Skeletal muscle tissue (tissue), 4 donors: ENCODE results near the gene MT3. TPM values are rescaled to one million over a fixed set of nuclear protein-coding genes. Genes with fewer than 3 reads are reported as not detected.

ENCODE experiments used
- H3K27ac ChIP-seq: one replicate; pipeline ENCODE4 v1.7.0; 2013; ENCODE audit warnings: mild to moderate bottlenecking, low read depth, low read length, inconsistent platforms
- H3K27me3 ChIP-seq, 3 donors: one replicate each; pipeline ENCODE4 v1.7.0; 2013; ENCODE audit warnings: low read length in 3 of 3; ENCODE audit not compliant: control insufficient read depth in 3 of 3, insufficient read depth in 3 of 3
- H3K36me3 ChIP-seq, 3 donors: one replicate each; pipeline ENCODE4 v1.7.0; 2013; ENCODE audit warnings: low read length in 3 of 3; ENCODE audit not compliant: control insufficient read depth in 3 of 3, insufficient read depth in 3 of 3
- H3K4me1 ChIP-seq, 3 donors: one replicate each; pipeline ENCODE4 v1.7.0; 2013; ENCODE audit warnings: low read length in 3 of 3, mild to moderate bottlenecking in 3 of 3; ENCODE audit not compliant: control insufficient read depth in 3 of 3, insufficient read depth in 3 of 3
- H3K4me3 ChIP-seq, 3 donors: one replicate each; pipeline ENCODE4 v1.7.0; 2013; ENCODE audit warnings: low read length in 3 of 3
- H3K9ac ChIP-seq, 3 donors: one replicate each; pipeline ENCODE4 v1.7.0; 2013; ENCODE audit warnings: low read length in 3 of 3, mild to moderate bottlenecking in 3 of 3, moderate library complexity in 2 of 3, low read depth in 1 of 3
- H3K9me3 ChIP-seq, 3 donors: one replicate each; pipeline ENCODE4 v1.7.0; 2013; ENCODE audit warnings: low read length in 3 of 3; ENCODE audit not compliant: control insufficient read depth in 3 of 3
- total RNA-seq: library from RNA; depleted of rRNA; stranded (reverse); fragments of >200 nt; gene quantifications from one replicate; pipeline ENCODE4 v1.2.3, GENCODE V29; 2014
- donor health status: Osteomylitis.

MT3 gene
- total RNA-seq, 1 donor from 2014 or later: 1.0 TPM

DNA sequence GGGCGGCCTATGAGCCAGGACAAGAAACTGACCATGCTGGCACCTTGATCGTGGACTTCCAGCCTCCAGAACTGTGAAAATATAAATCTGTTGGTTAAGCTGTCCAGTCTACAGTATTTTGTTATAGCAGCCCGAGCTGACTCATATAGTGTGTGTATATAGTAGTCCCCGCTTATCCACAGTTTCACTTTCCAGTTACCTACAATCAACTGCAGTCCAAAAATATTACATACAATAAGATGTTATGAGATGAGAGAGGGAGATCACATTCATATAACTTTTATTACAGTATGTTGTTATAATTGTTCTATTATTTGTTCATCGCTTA lies 4.9 kb downstream of the MT3 start:
- H3K9ac ChIP-seq: no peak overlapping the region
- H3K4me3 ChIP-seq: no peak overlapping the region
- H3K4me1 ChIP-seq: peaks cover 4 to 12% (median 10%) of the 10 kb centered on the region in 3 donors
- H3K9me3 ChIP-seq: no peaks in the 10 kb centered on the region
- no peaks in the 10 kb centered on the region for H3K36me3 ChIP-seq
- no peak overlapping the region for H3K27ac ChIP-seq
- H3K27me3 ChIP-seq: peaks cover 11 to 13% (median 13%) of the 10 kb centered on the region in 3 donors

DNA sequence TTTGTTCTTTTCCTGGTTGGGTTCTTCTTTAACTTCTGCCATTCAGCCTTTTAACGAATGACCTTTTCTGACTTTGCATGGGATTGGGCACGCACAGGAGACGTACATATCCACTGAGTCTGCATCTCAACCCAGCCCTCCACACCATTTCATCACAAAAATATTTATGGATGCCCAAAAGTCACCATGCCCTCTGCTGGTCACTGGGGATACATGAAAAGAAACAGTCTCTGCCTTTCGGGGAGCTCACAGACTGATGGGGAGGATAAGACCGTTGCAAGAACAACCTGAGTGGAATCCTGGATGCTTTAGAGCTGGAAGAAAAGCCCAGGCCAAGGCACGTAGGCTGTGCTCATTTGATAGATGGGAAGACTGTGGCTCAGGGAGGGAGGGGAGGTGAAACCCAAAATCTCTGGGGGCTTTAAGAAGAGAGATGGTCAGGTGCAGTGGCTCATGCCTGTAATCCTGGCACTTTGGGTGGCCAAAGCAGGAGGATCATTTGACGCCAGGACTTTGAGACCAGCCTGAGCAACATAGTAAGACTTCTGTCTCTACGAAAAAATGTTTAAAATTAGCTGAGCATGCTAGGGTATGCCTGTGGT lies 11.2 kb downstream of the MT3 start:
- Histone ChIP-seq H3K27me3 (no peaks in the 10 kb centered on the region), H3K27ac (no peak overlapping the region), H3K36me3 (no peaks in the 10 kb centered on the region), H3K4me1 (peaks cover 5 to 19% (median 18%) of the 10 kb centered on the region in 3 donors), H3K4me3 (no peak overlapping the region), H3K9ac (no peak overlapping the region), H3K9me3 (no peaks in the 10 kb centered on the region)

DNA sequence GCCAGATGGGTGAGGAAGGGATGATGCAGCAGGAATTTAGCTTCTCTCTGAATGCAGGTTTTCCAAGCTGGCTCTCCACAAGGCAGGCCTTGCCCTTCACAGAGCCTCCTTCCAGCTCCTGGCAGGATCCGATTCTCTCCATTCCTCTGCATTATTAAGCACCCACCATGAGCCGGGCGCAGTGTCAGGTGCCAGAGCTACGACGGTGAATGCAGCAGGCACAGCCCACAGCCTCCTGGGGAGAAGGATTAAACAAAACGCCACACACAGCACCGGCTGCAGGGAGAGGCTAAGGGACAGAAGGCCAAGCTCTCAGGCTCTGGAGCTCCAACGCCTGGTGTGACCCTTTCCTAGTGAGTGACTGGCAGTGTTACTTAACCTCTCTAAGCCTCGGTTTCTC lies 12.0 kb downstream of the MT3 start:
- H3K9ac ChIP-seq: no peak overlapping the region
- H3K27me3 ChIP-seq: no peaks in the 10 kb centered on the region
- H3K9me3 ChIP-seq: no peaks in the 10 kb centered on the region
- no peak overlapping the region for H3K27ac ChIP-seq
- no peak overlapping the region for H3K4me3 ChIP-seq
- peaks cover 13 to 27% (median 26%) of the 10 kb centered on the region in 3 donors for H3K4me1 ChIP-seq
- H3K36me3 ChIP-seq: no peaks in the 10 kb centered on the region

DNA sequence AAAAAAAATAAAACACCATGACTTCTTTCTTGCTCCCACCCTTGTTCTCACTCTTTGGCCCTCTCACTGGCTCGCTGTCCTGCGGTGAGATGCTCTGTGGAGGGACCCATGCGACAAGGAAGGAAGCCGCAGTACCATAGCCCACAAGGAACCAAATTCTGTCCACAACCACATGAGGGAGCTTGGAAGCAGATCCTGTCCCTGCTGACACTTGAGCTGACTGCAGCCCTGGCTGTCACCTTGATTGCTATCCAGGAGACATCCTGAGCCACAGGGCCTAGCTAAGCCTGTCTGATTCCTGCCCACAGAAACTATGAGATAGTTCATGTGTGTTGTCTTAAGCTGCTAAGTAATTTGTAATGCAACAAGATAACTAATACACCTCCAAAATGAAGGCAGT lies 14.3 kb downstream of the MT3 start:
- no peaks in the 10 kb centered on the region for H3K9me3 ChIP-seq
- H3K4me3 ChIP-seq: no peak overlapping the region
- no peaks in the 10 kb centered on the region for H3K36me3 ChIP-seq
- H3K27ac ChIP-seq: peak overlapping the region; percentile 39
- peak overlapping the region; percentile 23 to 67 (median 43) for H3K9ac ChIP-seq
- H3K4me1 ChIP-seq: peaks cover 33 to 50% (median 46%) of the 10 kb centered on the region in 3 donors
- H3K27me3 ChIP-seq: no peaks in the 10 kb centered on the region

DNA sequence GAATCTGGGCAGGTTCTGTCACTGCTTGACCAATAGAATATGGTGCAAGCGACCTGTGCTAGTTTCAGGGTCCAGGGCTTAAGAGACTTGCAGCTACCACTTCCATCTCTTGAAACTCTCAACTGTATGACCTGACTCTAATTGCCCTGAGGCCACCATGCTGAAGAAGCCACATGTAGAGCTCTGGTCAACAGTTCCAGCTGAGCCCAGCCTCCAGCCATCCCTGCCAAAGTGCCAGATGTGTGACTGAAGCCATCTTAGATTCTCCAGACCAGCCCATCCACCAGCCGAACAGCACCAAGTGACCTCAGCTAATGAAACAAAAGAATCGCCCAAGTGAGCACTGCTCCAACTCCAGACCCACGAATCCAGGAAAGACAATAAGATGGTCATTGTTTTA lies 15.6 kb downstream of the MT3 start:
- no peak overlapping the region for H3K4me3 ChIP-seq
- H3K9me3 ChIP-seq: no peaks in the 10 kb centered on the region
- no peaks in the 10 kb centered on the region for H3K36me3 ChIP-seq
- H3K9ac ChIP-seq: no peak overlapping the region
- H3K27me3 ChIP-seq: no peaks in the 10 kb centered on the region
- H3K27ac ChIP-seq: no peak overlapping the region
- peaks cover 47 to 62% (median 59%) of the 10 kb centered on the region in 3 donors for H3K4me1 ChIP-seq

DNA sequence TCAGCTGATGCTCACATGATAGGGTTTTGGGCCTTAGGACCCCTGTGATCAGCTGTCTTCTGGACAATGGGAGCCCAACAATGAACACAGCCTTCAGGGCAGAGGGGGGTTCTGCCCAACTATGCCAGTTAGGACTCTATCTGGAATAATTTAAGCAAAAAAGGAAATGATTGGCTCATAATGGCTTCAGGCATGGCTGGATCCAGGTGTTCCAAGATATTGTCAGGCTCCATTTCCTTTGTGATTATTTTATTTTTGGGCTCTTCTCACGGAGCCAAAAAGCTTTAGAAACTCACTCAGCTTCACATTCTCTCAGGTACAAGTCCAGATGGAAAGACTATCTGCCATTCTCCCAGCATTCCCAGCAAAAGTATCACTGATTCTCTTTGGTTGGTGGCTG lies 16.1 kb downstream of the MT3 start:
- Histone ChIP-seq H3K4me3 (no peak overlapping the region), H3K27ac (peak overlapping the region; percentile 98), H3K9ac (peak overlapping the region; percentile 13 to 93 (median 70)), H3K9me3 (no peaks in the 10 kb centered on the region), H3K36me3 (no peaks in the 10 kb centered on the region), H3K4me1 (peaks cover 52 to 67% (median 64%) of the 10 kb centered on the region in 3 donors), H3K27me3 (no peaks in the 10 kb centered on the region)

DNA sequence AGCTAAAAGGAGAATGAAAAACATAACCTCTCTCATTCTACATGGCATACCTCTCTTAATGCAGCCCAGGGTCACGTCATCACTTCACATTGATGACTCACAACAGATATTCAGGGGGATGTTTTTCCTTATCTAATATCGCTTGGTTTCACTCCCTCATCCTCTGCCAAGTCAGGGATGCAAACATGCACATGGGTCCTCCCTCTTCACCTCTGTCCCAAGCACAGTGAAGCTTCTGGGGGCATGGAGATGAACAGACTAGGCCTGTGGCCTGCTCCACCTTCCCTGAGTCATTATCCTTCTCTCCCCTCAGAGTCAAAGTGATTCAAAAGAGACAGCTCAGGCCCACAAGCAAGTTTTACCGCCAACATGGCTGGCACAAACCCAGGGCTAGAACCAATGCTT lies 16.7 kb downstream of the MT3 start:
- peak overlapping the region in 2 of 3 donors; percentile 19 to 22 for H3K4me3 ChIP-seq
- H3K9ac ChIP-seq: peak overlapping the region; percentile 70 to 93 (median 81)
- peaks cover 58 to 73% (median 70%) of the 10 kb centered on the region in 3 donors for H3K4me1 ChIP-seq
- no peaks in the 10 kb centered on the region for H3K27me3 ChIP-seq
- H3K9me3 ChIP-seq: no peaks in the 10 kb centered on the region
- H3K36me3 ChIP-seq: no peaks in the 10 kb centered on the region
- peak overlapping the region; percentile 98 for H3K27ac ChIP-seq

DNA sequence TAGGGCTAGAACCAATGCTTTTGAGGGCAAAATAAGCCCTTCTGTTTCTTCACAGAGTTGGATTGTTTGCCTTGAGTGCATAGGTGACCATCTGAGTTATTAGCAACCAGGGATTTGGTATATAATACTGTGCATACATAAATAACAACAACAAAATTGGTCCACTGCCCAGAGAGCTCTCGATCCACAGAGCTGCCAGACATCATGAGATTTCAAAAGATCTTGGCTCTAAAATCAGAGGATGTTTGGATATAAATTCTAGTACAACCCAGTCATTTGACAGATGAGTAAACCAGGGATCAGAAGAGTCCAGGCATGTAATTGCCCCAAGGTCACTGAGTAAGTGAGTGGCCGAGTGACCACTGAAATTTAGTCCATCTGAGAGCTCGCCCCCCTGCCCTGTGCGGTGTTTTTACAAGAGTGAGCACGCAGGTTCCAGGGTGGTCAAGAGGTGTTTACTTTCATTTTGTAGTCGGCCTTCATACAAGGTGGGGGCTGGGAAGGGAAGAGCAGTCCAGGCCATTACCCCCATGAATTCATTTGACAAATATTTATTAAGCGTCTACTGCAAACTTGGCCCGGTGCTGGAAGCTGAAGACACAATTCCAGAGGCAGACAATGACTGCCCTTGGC lies 17.3 kb downstream of the MT3 start:
- Histone ChIP-seq H3K4me3 (peak overlapping the region; percentile 48 to 81 (median 63)), H3K9ac (peak overlapping the region; percentile 70 to 93 (median 81)), H3K27me3 (no peaks in the 10 kb centered on the region), H3K36me3 (no peaks in the 10 kb centered on the region), H3K27ac (peak overlapping the region; percentile 98), H3K4me1 (peaks cover 63 to 78% (median 75%) of the 10 kb centered on the region in 3 donors), H3K9me3 (no peaks in the 10 kb centered on the region)

DNA sequence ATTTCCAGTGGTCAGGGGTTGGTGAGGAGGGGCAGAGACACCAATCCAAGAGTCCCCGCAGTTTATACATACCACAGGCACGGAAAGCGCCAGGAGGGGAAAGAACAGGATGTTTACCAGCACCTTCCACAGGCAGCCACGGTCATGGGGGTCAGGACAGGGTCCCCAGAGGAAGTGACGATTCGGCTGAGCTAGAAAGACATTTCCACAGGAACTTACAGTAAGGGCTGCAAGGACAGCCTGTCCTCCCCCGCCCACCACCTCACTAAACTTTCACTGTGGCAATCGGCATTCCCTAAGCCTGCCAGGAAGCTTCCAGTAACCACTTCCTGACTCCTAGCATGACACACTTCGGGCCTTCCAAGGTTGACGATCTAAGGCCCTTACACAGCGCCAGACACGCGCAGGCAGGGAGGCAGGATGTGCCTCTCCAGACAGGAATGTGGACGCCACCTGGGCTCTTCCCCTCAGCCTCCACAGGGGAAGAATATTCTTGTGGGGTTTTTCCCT lies 17.8 kb downstream of the MT3 start:
- H3K9me3 ChIP-seq: no peaks in the 10 kb centered on the region
- no peaks in the 10 kb centered on the region for H3K27me3 ChIP-seq
- peak overlapping the region; percentile 63 to 81 (median 65) for H3K4me3 ChIP-seq
- H3K9ac ChIP-seq: peak overlapping the region; percentile 70 to 93 (median 81)
- H3K36me3 ChIP-seq: no peaks in the 10 kb centered on the region
- H3K4me1 ChIP-seq: peaks cover 68 to 81% (median 79%) of the 10 kb centered on the region in 3 donors
- peak overlapping the region; percentile 98 for H3K27ac ChIP-seq

DNA sequence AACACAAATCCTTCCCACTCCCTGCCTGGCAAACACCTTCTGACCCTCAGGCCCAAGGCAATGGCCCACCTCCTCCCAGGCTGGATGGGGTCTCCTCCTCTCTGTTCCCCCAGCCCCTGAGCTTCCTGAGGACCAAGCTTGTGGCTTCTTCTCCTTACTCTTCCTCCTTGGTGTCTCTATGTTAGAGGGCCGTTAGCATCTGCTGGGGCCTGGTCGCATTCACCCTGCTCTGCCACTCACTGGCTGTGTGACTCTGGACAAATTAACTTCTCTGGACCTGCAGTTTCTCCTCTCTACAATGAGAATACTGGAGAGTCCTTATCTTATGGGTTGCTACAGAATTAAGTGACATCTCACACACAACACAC lies 18.3 kb downstream of the MT3 start:
- H3K27ac ChIP-seq: peak overlapping the region; percentile 98
- H3K36me3 ChIP-seq: no peaks in the 10 kb centered on the region
- H3K9me3 ChIP-seq: no peaks in the 10 kb centered on the region
- H3K27me3 ChIP-seq: no peaks in the 10 kb centered on the region
- H3K4me3 ChIP-seq: peak overlapping the region; percentile 63 to 81 (median 65)
- peak overlapping the region; percentile 70 to 93 (median 81) for H3K9ac ChIP-seq
- H3K4me1 ChIP-seq: peaks cover 69 to 81% (median 81%) of the 10 kb centered on the region in 3 donors
